Dedifferentiated amniotic fluid mesenchymal stem cell (primary cell): Measurements from ENCODE around the gene ITIH5.
"Not testable (repeated sequence)": the region's sequence is repeated elsewhere in the genome, so short reads cannot be mapped to it uniquely, and the experiment has no call there.

Experiments used
- DNase-seq: peaks from one replicate; pipeline ENCODE4 v3.0.0-alpha.2; 2016; ENCODE audit errors: extremely low spot score

ITIH5 gene

GRCh38 chr10:7666253-7667023 is at the start of gene ITIH5:
Gene ITIH5, minus strand, starts transcription at chr10:7666966. Its CDS starts 74 bp downstream, at chr10:7666892.
- no peak for DNase-seq

- no peak for DNase-seq
Measured at GRCh38 chr10:7715515-7715914, 48.7 kb upstream of the ITIH5 start.

GRCh38 chr10:7711075-7711474 is 44.3 kb upstream of the ITIH5 start:
- DNase-seq, result not testable (repeated sequence)

DNA sequence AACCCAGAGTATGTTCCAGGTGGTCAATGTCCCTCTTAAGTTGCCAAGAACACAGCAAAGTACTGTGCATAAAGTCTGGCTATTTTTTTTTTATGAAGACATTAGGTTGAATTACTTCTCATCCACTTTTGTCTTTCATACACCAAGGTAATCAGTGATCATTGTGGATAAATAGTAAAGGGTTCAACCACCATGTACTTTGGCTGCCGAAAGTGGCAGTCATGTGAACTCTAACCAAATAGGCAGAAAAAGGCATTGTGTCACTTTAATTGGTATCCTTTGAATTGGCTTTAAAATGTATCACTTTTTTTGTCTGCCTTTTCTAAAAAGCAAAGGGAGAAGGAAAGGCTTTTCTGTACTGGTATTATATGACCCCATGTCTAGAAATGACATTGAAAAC is 43.7 kb upstream of the ITIH5 start:
- no peak for DNase-seq

GRCh38 chr10:7708832-7709231 is 42.1 kb upstream of the ITIH5 start:
- DNase-seq, result no peak

- DNase-seq, result no peak
Measured at GRCh38 chr10:7707858-7708622, 41.3 kb upstream of the ITIH5 start.

- DNase-seq, result no peak
Measured at GRCh38 chr10:7707102-7707501, 40.3 kb upstream of the ITIH5 start.

DNA sequence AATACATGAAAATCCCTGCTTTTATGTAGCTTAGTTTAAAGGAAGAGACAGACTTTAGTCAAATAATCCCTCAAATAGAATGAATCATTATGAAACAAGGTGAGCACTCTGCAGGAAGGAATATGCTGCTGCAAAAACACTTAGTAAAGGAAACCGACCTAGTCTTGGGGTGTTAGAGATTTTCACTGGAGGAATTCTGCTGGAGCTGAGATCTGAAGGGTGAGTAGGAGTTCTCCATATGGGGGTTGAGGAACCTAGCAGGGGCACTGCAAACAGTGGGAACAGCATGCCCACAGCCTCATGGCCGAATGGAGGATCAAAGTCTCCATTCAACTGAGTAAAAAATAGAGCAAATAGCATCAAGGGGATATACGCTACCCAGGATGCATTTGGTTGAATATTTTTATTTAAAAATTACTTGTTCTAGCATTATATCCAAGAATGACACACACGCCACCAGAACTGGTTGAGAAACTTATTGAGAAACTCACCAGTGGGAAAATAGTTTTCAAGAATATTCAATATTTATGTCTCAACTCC is 39.8 kb upstream of the ITIH5 start:
- no peak for DNase-seq

- no peak for DNase-seq
Measured at GRCh38 chr10:7705341-7705740, 38.6 kb upstream of the ITIH5 start.

- no peak for DNase-seq
Measured at GRCh38 chr10:7704071-7705016, 37.6 kb upstream of the ITIH5 start.

GRCh38 chr10:7703140-7703539 is 36.4 kb upstream of the ITIH5 start, which contains the start of gene ITIH2:
Gene ITIH2, plus strand, starts transcription at chr10:7703316. Its CDS starts 119 bp downstream, at chr10:7703435.
- no peak for DNase-seq

GRCh38 chr10:7702288-7702812 is 35.6 kb upstream of the ITIH5 start:
- DNase-seq, result no peak

GRCh38 chr10:7701158-7701742 is 34.5 kb upstream of the ITIH5 start:
- no peak for DNase-seq

DNA sequence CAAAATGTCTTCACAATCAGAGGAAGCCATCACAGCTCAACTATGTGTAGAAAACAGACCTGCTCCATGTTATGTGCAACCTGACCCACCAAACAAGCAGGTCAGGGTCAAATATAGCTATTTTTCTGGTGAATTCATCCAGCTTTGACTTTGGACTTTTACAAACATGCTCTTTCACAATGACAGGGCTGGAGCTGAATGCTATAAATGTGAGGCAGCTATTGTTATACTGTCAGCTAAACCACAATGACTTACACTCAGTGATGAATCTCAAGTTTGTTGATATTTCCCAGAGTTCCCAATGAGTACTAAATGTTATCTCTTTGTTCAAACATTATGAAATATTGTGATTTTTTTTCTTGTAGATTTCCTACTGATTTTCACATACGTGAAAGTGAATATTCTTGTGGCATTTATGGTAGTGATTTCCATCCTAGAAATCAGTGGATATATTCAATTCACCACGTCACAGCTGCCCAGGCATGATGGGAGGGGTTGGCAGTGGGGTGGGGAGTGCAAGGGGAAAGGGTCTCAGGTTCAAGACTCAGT is 33.9 kb upstream of the ITIH5 start:
- DNase-seq, result no peak

GRCh38 chr10:7697426-7697825 is 30.7 kb upstream of the ITIH5 start:
- DNase-seq, result no peak

DNA sequence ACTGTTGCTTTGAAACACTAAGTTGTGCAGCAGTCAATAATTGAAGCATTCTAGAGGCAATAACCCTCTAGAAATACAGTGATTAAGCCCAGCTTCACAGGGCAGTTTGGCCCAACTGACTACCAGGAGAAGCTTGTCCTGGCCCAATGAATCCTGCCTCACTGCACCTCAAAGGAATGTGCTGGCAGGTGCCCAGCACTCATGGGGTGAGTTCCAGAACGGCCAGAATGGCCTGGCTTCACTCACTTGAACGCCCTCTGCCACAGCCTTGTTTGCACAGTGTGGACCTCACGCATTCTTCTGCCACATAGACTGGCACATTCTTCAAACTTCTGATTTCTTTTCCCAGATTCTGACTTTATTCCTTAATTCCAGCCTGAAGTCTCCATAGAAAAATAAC is 29.8 kb upstream of the ITIH5 start:
- no peak for DNase-seq

DNA sequence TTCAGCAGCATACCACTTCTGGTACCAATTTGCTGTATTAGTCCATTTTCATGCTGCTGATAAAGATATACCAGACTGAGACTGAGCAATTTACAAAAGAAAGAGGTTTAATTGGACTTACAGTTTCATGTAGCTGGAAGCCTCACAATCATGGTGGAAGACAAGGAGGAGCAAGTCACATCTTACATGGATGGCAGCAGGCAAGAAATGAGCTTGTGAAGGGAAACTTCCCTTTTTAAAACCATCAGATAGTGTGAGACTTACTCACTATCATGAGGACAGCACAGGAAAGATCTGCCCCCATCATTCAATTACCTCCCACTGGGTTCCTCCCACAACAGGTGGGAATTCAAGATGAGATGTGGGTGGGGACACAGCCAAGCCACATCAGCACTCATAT is 26.4 kb upstream of the ITIH5 start:
- not testable (repeated sequence) for DNase-seq

DNA sequence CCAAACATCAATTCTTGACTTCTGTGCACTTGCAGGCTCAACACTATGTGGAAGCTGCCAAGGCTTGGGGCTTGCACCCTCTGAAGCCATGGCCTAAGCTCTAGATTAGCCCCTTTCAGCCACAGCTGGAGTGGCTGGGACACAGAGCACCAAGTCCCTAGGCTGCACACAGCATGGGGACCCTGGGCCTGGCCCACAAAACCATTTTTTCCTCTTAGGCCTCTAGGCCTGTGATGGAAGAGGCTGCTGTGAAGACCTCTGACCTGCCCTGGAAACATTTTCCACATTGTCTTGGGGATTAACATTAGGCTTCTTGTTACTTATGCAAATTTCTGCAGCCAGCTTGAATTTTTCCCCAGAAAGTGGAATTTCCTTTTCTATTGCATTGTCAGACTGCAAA is 25.6 kb upstream of the ITIH5 start:
- not testable (repeated sequence) for DNase-seq

- not testable (repeated sequence) for DNase-seq
Measured at GRCh38 chr10:7690885-7691597, 24.3 kb upstream of the ITIH5 start.

DNA sequence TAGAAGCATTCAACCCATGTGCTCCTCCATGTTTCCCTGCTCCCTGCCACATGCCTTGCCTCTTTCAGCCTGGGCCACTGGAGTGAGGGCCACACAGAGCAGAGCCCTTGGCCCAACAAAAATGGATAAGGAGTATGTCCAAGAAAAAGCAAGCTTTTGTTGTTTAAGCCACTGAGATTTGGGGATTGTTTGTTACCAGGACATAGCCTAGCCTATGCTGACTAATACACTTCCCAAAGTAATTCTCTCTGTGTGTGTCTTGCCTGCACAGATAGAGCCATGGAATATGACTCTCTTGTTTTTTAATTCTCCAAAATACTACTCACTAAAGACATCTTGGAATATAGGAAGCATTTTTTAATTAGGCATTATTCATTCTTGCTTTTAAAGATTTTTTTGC is 22.8 kb upstream of the ITIH5 start:
- DNase-seq, result no peak
